HepG2 (cell line): ENCODE results near the gene GAPT. TPM values are rescaled to one million over a fixed set of nuclear protein-coding genes. Genes with fewer than 3 reads are reported as not detected.

Experiments used
- ATAC-seq: fragments of 200-7000 bp; cut with Tn5 transposase; 3 replicates; pipeline ENCODE4 v1.9.1; 2020; ENCODE audit warnings: mild to moderate bottlenecking, moderate library complexity
- BruUV-seq: library from RNA; stranded (reverse); fragments of 400-500 nt; replicated peaks from 2 replicates; lab custom pipeline; 2021; lab: Mats Ljungman, UMichigan
- CTCF ChIA-PET: fragments of 300-600 bp; formaldehyde crosslinking; extraction: SDS; loops from one replicate; lab custom pipeline; 2021; ENCODE audit warnings: low total read pairs, inconsistent platforms, low intra/inter-chr PET ratio; lab: Yijun Ruan, JAX
- POLR2A ChIA-PET: fragments of 350-600 bp; sonication (Branson Sonifier 250); formaldehyde crosslinking; loops from one replicate; lab custom pipeline; 2020; ENCODE audit warnings: antibody characterized with exemption, inconsistent platforms; lab: Yijun Ruan, JAX
- DNase-seq: peaks from one replicate; pipeline ENCODE4 v3.0.0-alpha.2; 2015; ENCODE audit warnings: low spot score
- FAIRE-seq: peaks from 3 replicates; lab custom pipeline; 2011; peaks lifted over from hg19 to GRCh38; lab: Jason Lieb, UNC
- H2AFZ ChIP-seq: one replicate; pipeline ENCODE4 v1.6.1; 2011; ENCODE audit warnings: low read length, inconsistent platforms
- H3K27ac ChIP-seq: fragments of 300-600 bp; 3 replicates; pipeline ENCODE4 v1.8.0; 2011; ENCODE audit warnings: mixed run types, mild to moderate bottlenecking, mixed read lengths, low read length, inconsistent platforms; ENCODE audit not compliant: insufficient read depth; ENCODE audit errors: extremely low read length
- H3K27me3 ChIP-seq, 2 experiments: fragments of 200-600 bp in 1 of 2; 2 replicates in 1 of 2; 3 replicates in 1 of 2; pipeline versions ENCODE4 v1.6.0 to v1.8.0; 2011; ENCODE audit warnings: low read length in 2 of 2, mild to moderate bottlenecking in 2 of 2, moderate library complexity in 2 of 2, inconsistent platforms in 1 of 2; ENCODE audit not compliant: insufficient read depth in 2 of 2, control insufficient read depth in 1 of 2
- H3K36me3 ChIP-seq, 2 experiments: fragments of 200-600 bp in 1 of 2; replicated peaks in 1 of 2; 2 replicates in 1 of 2; 3 replicates in 1 of 2; pipeline versions ENCODE4 v1.5.1 to v1.8.0; 2011; ENCODE audit warnings: low read length in 2 of 2, inconsistent platforms in 1 of 2; ENCODE audit not compliant: insufficient read depth in 2 of 2, control insufficient read depth in 1 of 2
- H3K4me1 ChIP-seq: 2 replicates; pipeline ENCODE4 v1.5.1; 2012; ENCODE audit warnings: low read length, inconsistent platforms; ENCODE audit not compliant: insufficient read depth
- H3K4me2 ChIP-seq: 2 replicates; pipeline ENCODE4 v1.6.0; 2011; ENCODE audit warnings: low read depth, low read length, inconsistent platforms
- H3K4me3 ChIP-seq, 3 experiments: fragments of 200-600 bp in 1 of 3; sonication (generic), shearing (Covaris generic) in 1 of 3; replicated peaks in 1 of 3; 2 replicates each; pipeline ENCODE4 v1.5.1; 2011 to 2016; ENCODE audit warnings: low read length in 3 of 3, inconsistent platforms in 2 of 3, low read depth in 2 of 3, mild to moderate bottlenecking in 2 of 3, control low read depth in 1 of 3, mixed read lengths in 1 of 3; ENCODE audit not compliant: insufficient read depth in 1 of 3
- H3K79me2 ChIP-seq: one replicate; pipeline ENCODE4 v1.6.1; 2011; ENCODE audit warnings: low read length, inconsistent platforms; ENCODE audit not compliant: insufficient read depth
- H3K9ac ChIP-seq: 2 replicates; pipeline ENCODE4 v1.6.0; 2011; ENCODE audit warnings: mild to moderate bottlenecking, low read depth, low read length, inconsistent platforms; ENCODE audit not compliant: insufficient read depth
- H3K9me3 ChIP-seq: 2 replicates; pipeline ENCODE4 v1.5.1; 2012; ENCODE audit warnings: mild to moderate bottlenecking, low read length
- H4K20me1 ChIP-seq: 2 replicates; pipeline ENCODE4 v1.6.0; 2011; ENCODE audit warnings: inconsistent platforms, mild to moderate bottlenecking, low read length, moderate library complexity; ENCODE audit not compliant: insufficient read depth
- CBX2 ChIP-seq, 2 experiments: fragments of 200-600 bp in 1 of 2; sonication (generic); formaldehyde crosslinking in 1 of 2; IDR thresholded peaks; 2 replicates each; pipeline versions ENCODE4 v1.7.0 to v1.8.1; 2018 to 2022; ENCODE audit warnings: low read depth in 2 of 2, low read length in 1 of 2, mild to moderate bottlenecking in 1 of 2, missing genetic modification reagents in 1 of 2
- HNF4G ChIP-seq, 2 experiments: sonication (generic) in 1 of 2; formaldehyde crosslinking in 1 of 2; IDR thresholded peaks; 2 replicates each; pipeline versions ENCODE4 v1.4.0 to v1.6.1; 2011 to 2020; ENCODE audit warnings: borderline replicate concordance in 2 of 2, low read depth in 2 of 2, mild to moderate bottlenecking in 2 of 2, low read length in 1 of 2, missing genetic modification reagents in 1 of 2, moderate library complexity in 1 of 2
- NFYC ChIP-seq: IDR thresholded peaks from 2 replicates; pipeline ENCODE4 v1.6.1; 2016; ENCODE audit warnings: missing genetic modification reagents, missing compliant biosample characterization
- NR2F6 ChIP-seq, 2 experiments: IDR thresholded peaks; 2 replicates each; pipeline ENCODE4 v1.6.1; 2016; ENCODE audit warnings: antibody characterized with exemption in 1 of 2, mild to moderate bottlenecking in 1 of 2
- SP2 ChIP-seq: sonication (generic); formaldehyde crosslinking; IDR thresholded peaks from 2 replicates; pipeline ENCODE4 v1.5.1; 2020; ENCODE audit warnings: mild to moderate bottlenecking, missing genetic modification reagents
- SRF ChIP-seq: IDR thresholded peaks from 2 replicates; pipeline ENCODE4 v1.6.1; 2011; ENCODE audit warnings: mild to moderate bottlenecking, low read depth, low read length, moderate library complexity
- TAF15 ChIP-seq: fragments of 200-400 bp; formaldehyde crosslinking; IDR thresholded peaks from one replicate; pipeline ENCODE4 v1.6.1; 2018; ENCODE audit warnings: mild to moderate bottlenecking, low read depth, low read length; ENCODE audit not compliant: poor library complexity, severe bottlenecking
- TCF7 ChIP-seq: sonication (generic); IDR thresholded peaks from 2 replicates; pipeline ENCODE4 v1.6.1; 2016; ENCODE audit warnings: antibody characterized with exemption, low read depth
- TOE1 ChIP-seq: sonication (generic); formaldehyde crosslinking; IDR thresholded peaks from 2 replicates; pipeline ENCODE4 v1.4.0; 2020; ENCODE audit warnings: mild to moderate bottlenecking, missing genetic modification reagents
- XRCC5 ChIP-seq: fragments of 200-400 bp; formaldehyde crosslinking; optimal IDR thresholded peaks from 2 replicates; pipeline ENCODE3; 2017; ENCODE audit warnings: mild to moderate bottlenecking, low read length
- ZNF282 ChIP-seq: fragments of 450-650 bp; IDR thresholded peaks from 2 replicates; pipeline ENCODE4 v1.6.1; 2018; ENCODE audit not compliant: partially characterized antibody
- ZNF350 ChIP-seq: sonication (generic); formaldehyde crosslinking; IDR thresholded peaks from 2 replicates; pipeline ENCODE4 v1.4.0; 2020; ENCODE audit warnings: mild to moderate bottlenecking, low read depth, missing genetic modification reagents, borderline replicate concordance
- WGBS: methylation state at CpG from one replicate; pipeline ENCODE4 v1.1.6; 2017; ENCODE audit warnings: low lambda C conversion rate; 5-methylcytosine and 5-hydroxymethylcytosine counted together
- in situ Hi-C: cut with HindIII; loops from 2 replicates; pipeline ENCODE4 v1.10.0; 2017; ENCODE audit warnings: low pct_unique_long_range_greater_than_20kb; ENCODE audit not compliant: extremely low pct_ligation_motif_present
- intact Hi-C: fragments of 100-400 bp; cut with micrococcal nuclease; formaldehyde crosslinking; loops from one replicate; pipeline ENCODE4 v1.10.0; 2022; ENCODE audit not compliant: unreplicated experiment
- polyA plus RNA-seq, 8 experiments: library from polyadenylated mRNA; depleted of rRNA in 3 of 8; stranded (reverse) in 7 of 8; unstranded in 1 of 8; fragments of >200 nt; fragmentation: Illumina TruSeq in 4 of 8; extraction: Trizol in 4 of 8; gene quantifications; 2 replicates each; pipeline versions ENCODE4 v1.2.1 to v1.2.3, GENCODE V29; 2011 to 2016; ENCODE audit warnings: low read depth in 4 of 8, missing spikeins in 1 of 8, mixed read lengths in 1 of 8; ENCODE audit not compliant: insufficient read depth in 1 of 8
- total RNA-seq, 5 experiments: library from RNA; depleted of rRNA; stranded (reverse); fragments of >200 nt; fragmentation: Illumina TruSeq; extraction: Trizol; gene quantifications; 2 replicates each; pipeline ENCODE4 v1.2.3, GENCODE V29; 2016; ENCODE audit warnings: low read depth in 1 of 5
- TF ChIP-seq, protein P1 (sequence below): sonication (generic); formaldehyde crosslinking; conservative IDR thresholded peaks from 2 replicates; pipeline ENCODE4 v1.8.1; 2023; ENCODE audit warnings: missing genetic modification reagents
- TF ChIP-seq, protein P2 (sequence below): sonication (generic); formaldehyde crosslinking; IDR thresholded peaks from 2 replicates; pipeline ENCODE4; 2020; ENCODE audit warnings: missing genetic modification reagents, mild to moderate bottlenecking, borderline replicate concordance
- TF ChIP-seq, protein P3 (sequence below): sonication (generic); formaldehyde crosslinking; IDR thresholded peaks from 2 replicates; pipeline ENCODE4 v1.5.1; 2020; ENCODE audit warnings: missing genetic modification reagents, mild to moderate bottlenecking, borderline replicate concordance
- TF ChIP-seq, protein P4 (sequence below): sonication (generic); formaldehyde crosslinking; IDR thresholded peaks from 2 replicates; pipeline ENCODE4 v1.8.1; 2022; ENCODE audit warnings: mild to moderate bottlenecking, missing genetic modification reagents
- TF ChIP-seq, protein P5 (sequence below): sonication (generic); formaldehyde crosslinking; conservative IDR thresholded peaks from 2 replicates; pipeline ENCODE4 v1.4.0; 2020; ENCODE audit warnings: missing genetic modification reagents

GAPT gene
- total and polyA plus RNA-seq, 2 of the 13 experiments (the other 11 are each of a cell fraction or from before 2014, with no cell fraction given): not detected

DNA sequence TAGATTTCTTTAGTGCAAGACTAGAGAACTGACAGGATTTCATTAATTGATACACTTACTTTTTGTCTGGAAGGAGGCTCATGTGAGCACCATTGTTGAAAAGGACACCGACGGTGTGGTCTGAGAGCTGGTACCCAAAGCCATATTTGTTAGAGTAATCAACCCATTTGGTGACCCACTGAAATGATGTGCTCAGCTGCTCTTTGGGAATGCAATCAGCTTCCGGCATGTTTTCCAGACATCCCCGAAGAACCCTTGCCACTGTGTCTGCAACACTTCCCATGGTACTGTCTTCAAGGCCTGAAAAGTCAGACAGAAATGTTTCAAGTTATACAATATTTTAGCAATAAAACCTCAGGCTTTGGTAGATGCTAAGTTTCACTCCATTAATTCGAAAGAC lies 35.8 kb upstream of the GAPT start:
- Histone ChIP-seq H3K36me3 (peaks cover 3 to 11% of the 10 kb centered on the region in 2 experiments; a peak in 3 of 5 replicates), H3K9ac (no peak overlapping the region), H3K9me3 (no peaks in the 10 kb centered on the region), H3K4me3 (no peak overlapping the region), H3K27ac (no peak overlapping the region), H3K27me3 (no peaks in the 10 kb centered on the region; a peak in 1 of 5 replicates), H3K79me2 (peaks cover 11% of the 10 kb centered on the region), H3K4me2 (no peak overlapping the region), H4K20me1 (no peaks in the 10 kb centered on the region), H2AFZ (no peak overlapping the region), H3K4me1 (peaks cover 28% of the 10 kb centered on the region; the same call in 1 of the 2 replicates)
- DNase-seq (no peak), ATAC-seq (no peak), FAIRE-seq (no peak)
- intact Hi-C loops (no loop called here), in situ Hi-C loops (loop anchor here (5.0 to 25.0 kb wide), 2 partner anchors 568 to 943 kb away; no protein-coding TSS in a partner anchor)
- ChIA-PET CTCF (no interaction called here), POLR2A (no interaction called here)
- no TSS peak for BruUV-seq
- WGBS: 87% methylated on average over 5 of the region's 5 CpGs
- no peak for TF ChIP-seq NR2F6 (IDR thresholded peaks at IDR 0.05)
- TF ChIP-seq NR2F6 (CRISPR knock-in tag; IDR thresholded peaks at IDR 0.05): no peak
- TF ChIP-seq, protein P1, sequence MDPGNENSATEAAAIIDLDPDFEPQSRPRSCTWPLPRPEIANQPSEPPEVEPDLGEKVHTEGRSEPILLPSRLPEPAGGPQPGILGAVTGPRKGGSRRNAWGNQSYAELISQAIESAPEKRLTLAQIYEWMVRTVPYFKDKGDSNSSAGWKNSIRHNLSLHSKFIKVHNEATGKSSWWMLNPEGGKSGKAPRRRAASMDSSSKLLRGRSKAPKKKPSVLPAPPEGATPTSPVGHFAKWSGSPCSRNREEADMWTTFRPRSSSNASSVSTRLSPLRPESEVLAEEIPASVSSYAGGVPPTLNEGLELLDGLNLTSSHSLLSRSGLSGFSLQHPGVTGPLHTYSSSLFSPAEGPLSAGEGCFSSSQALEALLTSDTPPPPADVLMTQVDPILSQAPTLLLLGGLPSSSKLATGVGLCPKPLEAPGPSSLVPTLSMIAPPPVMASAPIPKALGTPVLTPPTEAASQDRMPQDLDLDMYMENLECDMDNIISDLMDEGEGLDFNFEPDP (CRISPR knock-in tag): no peak
- no peak for TF ChIP-seq XRCC5
- TF ChIP-seq TOE1 (CRISPR knock-in tag): no peak
- TF ChIP-seq HNF4G (IDR thresholded peaks at IDR 0.05; ENCODE audit: borderline replicate concordance, low read depth, low read length): no peak
- TF ChIP-seq HNF4G (CRISPR knock-in tag; IDR thresholded peaks at IDR 0.05; ENCODE audit: borderline replicate concordance, low read depth): no peak
- TF ChIP-seq TCF7: no peak
- TF ChIP-seq ZNF350 (CRISPR knock-in tag): no peak
- TF ChIP-seq CBX2 (IDR thresholded peaks at IDR 0.05; ENCODE audit: low read depth, low read length): no peak
- TF ChIP-seq CBX2 (CRISPR knock-in tag; IDR thresholded peaks at IDR 0.05; ENCODE audit: low read depth): no peak
- no peak for TF ChIP-seq NFYC (CRISPR knock-in tag)
- TF ChIP-seq, protein P2, sequence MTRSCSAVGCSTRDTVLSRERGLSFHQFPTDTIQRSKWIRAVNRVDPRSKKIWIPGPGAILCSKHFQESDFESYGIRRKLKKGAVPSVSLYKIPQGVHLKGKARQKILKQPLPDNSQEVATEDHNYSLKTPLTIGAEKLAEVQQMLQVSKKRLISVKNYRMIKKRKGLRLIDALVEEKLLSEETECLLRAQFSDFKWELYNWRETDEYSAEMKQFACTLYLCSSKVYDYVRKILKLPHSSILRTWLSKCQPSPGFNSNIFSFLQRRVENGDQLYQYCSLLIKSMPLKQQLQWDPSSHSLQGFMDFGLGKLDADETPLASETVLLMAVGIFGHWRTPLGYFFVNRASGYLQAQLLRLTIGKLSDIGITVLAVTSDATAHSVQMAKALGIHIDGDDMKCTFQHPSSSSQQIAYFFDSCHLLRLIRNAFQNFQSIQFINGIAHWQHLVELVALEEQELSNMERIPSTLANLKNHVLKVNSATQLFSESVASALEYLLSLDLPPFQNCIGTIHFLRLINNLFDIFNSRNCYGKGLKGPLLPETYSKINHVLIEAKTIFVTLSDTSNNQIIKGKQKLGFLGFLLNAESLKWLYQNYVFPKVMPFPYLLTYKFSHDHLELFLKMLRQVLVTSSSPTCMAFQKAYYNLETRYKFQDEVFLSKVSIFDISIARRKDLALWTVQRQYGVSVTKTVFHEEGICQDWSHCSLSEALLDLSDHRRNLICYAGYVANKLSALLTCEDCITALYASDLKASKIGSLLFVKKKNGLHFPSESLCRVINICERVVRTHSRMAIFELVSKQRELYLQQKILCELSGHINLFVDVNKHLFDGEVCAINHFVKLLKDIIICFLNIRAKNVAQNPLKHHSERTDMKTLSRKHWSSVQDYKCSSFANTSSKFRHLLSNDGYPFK (CRISPR knock-in tag): no peak
- no peak for TF ChIP-seq ZNF282
- no peak for TF ChIP-seq SRF
- no peak for TF ChIP-seq TAF15
- TF ChIP-seq, protein P3, sequence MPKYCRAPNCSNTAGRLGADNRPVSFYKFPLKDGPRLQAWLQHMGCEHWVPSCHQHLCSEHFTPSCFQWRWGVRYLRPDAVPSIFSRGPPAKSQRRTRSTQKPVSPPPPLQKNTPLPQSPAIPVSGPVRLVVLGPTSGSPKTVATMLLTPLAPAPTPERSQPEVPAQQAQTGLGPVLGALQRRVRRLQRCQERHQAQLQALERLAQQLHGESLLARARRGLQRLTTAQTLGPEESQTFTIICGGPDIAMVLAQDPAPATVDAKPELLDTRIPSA (CRISPR knock-in tag): no peak
- TF ChIP-seq, protein P4, sequence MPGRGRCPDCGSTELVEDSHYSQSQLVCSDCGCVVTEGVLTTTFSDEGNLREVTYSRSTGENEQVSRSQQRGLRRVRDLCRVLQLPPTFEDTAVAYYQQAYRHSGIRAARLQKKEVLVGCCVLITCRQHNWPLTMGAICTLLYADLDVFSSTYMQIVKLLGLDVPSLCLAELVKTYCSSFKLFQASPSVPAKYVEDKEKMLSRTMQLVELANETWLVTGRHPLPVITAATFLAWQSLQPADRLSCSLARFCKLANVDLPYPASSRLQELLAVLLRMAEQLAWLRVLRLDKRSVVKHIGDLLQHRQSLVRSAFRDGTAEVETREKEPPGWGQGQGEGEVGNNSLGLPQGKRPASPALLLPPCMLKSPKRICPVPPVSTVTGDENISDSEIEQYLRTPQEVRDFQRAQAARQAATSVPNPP: no peak
- TF ChIP-seq, protein P5, sequence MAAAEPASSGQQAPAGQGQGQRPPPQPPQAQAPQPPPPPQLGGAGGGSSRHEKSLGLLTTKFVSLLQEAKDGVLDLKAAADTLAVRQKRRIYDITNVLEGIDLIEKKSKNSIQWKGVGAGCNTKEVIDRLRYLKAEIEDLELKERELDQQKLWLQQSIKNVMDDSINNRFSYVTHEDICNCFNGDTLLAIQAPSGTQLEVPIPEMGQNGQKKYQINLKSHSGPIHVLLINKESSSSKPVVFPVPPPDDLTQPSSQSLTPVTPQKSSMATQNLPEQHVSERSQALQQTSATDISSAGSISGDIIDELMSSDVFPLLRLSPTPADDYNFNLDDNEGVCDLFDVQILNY (CRISPR knock-in tag): no peak
- no peak for TF ChIP-seq SP2 (CRISPR knock-in tag)
